ENCODE results near the gene POU3F3.

POU3F3 gene

DNA sequence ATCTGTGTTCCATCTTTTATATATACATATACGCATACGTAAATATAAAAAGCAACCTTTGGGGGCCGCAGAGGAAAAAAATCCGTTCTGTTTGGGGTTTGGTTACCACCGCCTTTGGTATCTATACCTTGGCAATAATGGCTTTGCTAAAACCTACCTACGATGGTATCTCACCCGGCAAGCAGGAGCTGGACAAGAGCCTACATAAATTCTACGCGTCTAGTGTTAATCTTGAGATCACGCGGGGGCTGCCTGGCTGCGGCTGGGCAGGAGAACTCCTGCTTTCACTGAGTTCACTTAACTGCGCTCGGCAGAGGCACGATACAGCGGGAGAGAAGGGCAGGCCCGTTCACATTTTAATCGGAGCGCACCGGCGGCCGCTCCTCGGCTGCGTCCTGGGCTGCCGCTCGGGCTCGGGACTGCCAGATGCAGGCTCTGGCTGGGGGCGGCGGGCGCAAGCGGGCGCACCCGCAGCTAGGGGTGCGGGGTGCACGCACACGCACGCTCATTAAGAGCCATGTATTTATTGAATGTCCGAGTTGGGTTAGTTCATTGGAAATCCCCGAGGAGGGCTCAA is 1.7 kb upstream of the POU3F3 start:
- Histone ChIP-seq H3K4me3 (ENCODE audit: low read depth, low read length) (peak overlapping the region; percentile 31), H3K4me2 (ENCODE audit: low read length) (peak overlapping the region; percentile 42), H3K4me1 (no peaks in the 10 kb centered on the region), H3K9me3 (ENCODE audit: control insufficient read depth, low read length) (no peaks in the 10 kb centered on the region), H2AFZ (no peak overlapping the region), H3K36me3 (ENCODE audit: control insufficient read depth, insufficient read depth, low read length) (no peaks in the 10 kb centered on the region), H3K27ac (no peak overlapping the region), H3K79me2 (no peaks in the 10 kb centered on the region), H3K9ac (no peak overlapping the region), H3K27me3 (ENCODE audit: control insufficient read depth, insufficient read depth, low read length) (peaks cover 11% of the 10 kb centered on the region)
- TF ChIP-seq, protein P1, sequence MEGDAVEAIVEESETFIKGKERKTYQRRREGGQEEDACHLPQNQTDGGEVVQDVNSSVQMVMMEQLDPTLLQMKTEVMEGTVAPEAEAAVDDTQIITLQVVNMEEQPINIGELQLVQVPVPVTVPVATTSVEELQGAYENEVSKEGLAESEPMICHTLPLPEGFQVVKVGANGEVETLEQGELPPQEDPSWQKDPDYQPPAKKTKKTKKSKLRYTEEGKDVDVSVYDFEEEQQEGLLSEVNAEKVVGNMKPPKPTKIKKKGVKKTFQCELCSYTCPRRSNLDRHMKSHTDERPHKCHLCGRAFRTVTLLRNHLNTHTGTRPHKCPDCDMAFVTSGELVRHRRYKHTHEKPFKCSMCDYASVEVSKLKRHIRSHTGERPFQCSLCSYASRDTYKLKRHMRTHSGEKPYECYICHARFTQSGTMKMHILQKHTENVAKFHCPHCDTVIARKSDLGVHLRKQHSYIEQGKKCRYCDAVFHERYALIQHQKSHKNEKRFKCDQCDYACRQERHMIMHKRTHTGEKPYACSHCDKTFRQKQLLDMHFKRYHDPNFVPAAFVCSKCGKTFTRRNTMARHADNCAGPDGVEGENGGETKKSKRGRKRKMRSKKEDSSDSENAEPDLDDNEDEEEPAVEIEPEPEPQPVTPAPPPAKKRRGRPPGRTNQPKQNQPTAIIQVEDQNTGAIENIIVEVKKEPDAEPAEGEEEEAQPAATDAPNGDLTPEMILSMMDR (IDR thresholded peaks at IDR 0.05), result no peak

DNA sequence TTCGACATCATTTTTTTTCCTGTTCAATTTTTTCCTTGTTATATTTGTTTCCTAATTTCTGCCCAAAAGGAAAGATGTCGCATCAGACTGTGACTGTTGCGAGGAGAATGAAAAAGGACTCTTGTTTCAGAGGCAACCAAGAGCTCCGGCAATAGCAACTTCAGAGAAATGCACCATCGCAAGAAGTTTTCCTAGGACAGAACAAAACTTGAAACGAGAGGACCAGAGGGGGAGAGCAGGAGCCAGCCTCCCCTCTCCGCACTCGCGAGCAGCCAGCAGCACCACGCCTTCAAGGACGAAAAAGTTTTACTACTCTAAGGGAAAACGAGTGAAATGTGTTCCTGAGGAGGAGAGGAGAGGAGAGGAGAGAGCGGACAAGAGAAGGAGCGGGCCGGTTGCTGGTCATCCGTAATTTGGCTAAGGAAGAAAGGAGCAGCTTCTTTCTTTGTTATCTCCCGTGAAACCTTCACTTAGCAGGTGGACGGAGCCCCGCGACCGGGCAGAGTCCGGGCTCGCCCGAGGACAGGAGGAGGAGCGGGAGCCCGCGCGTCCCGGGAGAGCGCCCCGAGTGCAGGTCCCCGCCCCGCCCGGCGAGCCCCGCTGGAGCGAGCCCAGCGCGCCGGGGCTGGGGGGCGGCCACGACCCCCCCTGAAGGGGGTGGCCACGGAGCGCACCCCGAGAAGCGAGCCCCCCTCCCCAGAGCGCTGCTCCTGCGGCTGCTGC is 744 bp downstream of the POU3F3 start:
- TF ChIP-seq, protein P1 (IDR thresholded peaks at IDR 0.05), result no peak
- no peak overlapping the region for H3K9ac ChIP-seq
- H3K27me3 ChIP-seq (ENCODE audit: control insufficient read depth, insufficient read depth, low read length), result peaks cover 14% of the 10 kb centered on the region
- no peaks in the 10 kb centered on the region for H3K4me1 ChIP-seq
- no peak overlapping the region for H2AFZ ChIP-seq
- H3K4me3 ChIP-seq (ENCODE audit: low read depth, low read length), result no peak overlapping the region
- no peaks in the 10 kb centered on the region for H3K79me2 ChIP-seq
- H3K27ac ChIP-seq, result no peak overlapping the region
- H3K9me3 ChIP-seq (ENCODE audit: control insufficient read depth, low read length), result no peaks in the 10 kb centered on the region
- no peak overlapping the region for H3K4me2 ChIP-seq (ENCODE audit: low read length)
- no peaks in the 10 kb centered on the region for H3K36me3 ChIP-seq (ENCODE audit: control insufficient read depth, insufficient read depth, low read length)

GRCh38 chr2:104855221-104856085 is 1.5 kb downstream of the POU3F3 start:
- H3K36me3 ChIP-seq (ENCODE audit: control insufficient read depth, insufficient read depth, low read length), result no peaks in the 10 kb centered on the region
- peaks cover 14% of the 10 kb centered on the region for H3K27me3 ChIP-seq (ENCODE audit: control insufficient read depth, insufficient read depth, low read length)
- no peaks in the 10 kb centered on the region for H3K4me1 ChIP-seq
- no peaks in the 10 kb centered on the region for H3K79me2 ChIP-seq
- TF ChIP-seq, protein P1 (IDR thresholded peaks at IDR 0.05), result no peak
- no peak overlapping the region for H2AFZ ChIP-seq
- H3K4me2 ChIP-seq (ENCODE audit: low read length), result no peak overlapping the region
- H3K9ac ChIP-seq, result no peak overlapping the region
- no peaks in the 10 kb centered on the region for H3K9me3 ChIP-seq (ENCODE audit: control insufficient read depth, low read length)
- no peak overlapping the region for H3K27ac ChIP-seq
- H3K4me3 ChIP-seq (ENCODE audit: low read depth, low read length), result no peak overlapping the region

- H3K36me3 ChIP-seq (ENCODE audit: control insufficient read depth, insufficient read depth, low read length), result no peaks in the 10 kb centered on the region
- no peak overlapping the region for H3K27ac ChIP-seq
- H2AFZ ChIP-seq, result no peak overlapping the region
- TF ChIP-seq, protein P1 (IDR thresholded peaks at IDR 0.05), result no peak
- H3K4me3 ChIP-seq (ENCODE audit: low read depth, low read length), result no peak overlapping the region
- no peak overlapping the region for H3K4me2 ChIP-seq (ENCODE audit: low read length)
- H3K27me3 ChIP-seq (ENCODE audit: control insufficient read depth, insufficient read depth, low read length), result peaks cover 14% of the 10 kb centered on the region
- H3K9me3 ChIP-seq (ENCODE audit: control insufficient read depth, low read length), result no peaks in the 10 kb centered on the region
- no peaks in the 10 kb centered on the region for H3K79me2 ChIP-seq
- no peaks in the 10 kb centered on the region for H3K4me1 ChIP-seq
- H3K9ac ChIP-seq, result no peak overlapping the region
Observed at GRCh38 chr2:104856086-104856972, 2.4 kb downstream of the POU3F3 start.

All from parathyroid adenoma (tissue), 2 donors.